Upper lobe of right lung (tissue), 1 donor: ENCODE results near the gene ARL6IP4. TPM values are rescaled to one million over a fixed set of nuclear protein-coding genes. Genes with fewer than 3 reads are reported as not detected.
A peak's percentile ranks its signal among the peaks of the same experiment; 100 is the strongest.

ENCODE experiments used
- ATAC-seq: fragments of 200-7000 bp; cut with Tn5 transposase; one replicate; pipeline ENCODE4 v1.9.1; 2020; ENCODE audit warnings: mild to moderate bottlenecking, moderate library complexity
- DNase-seq: peaks from one replicate; pipeline ENCODE4 v3.0.0-alpha.2; 2020
- H3K27ac ChIP-seq: fragments of 200-600 bp; one replicate; pipeline ENCODE4 v1.8.0; 2022
- H3K27me3 ChIP-seq: fragments of 200-600 bp; one replicate; pipeline ENCODE4 v1.8.0; 2022; ENCODE audit warnings: mild to moderate bottlenecking
- H3K36me3 ChIP-seq: fragments of 200-600 bp; one replicate; pipeline ENCODE4 v1.8.0; 2022
- H3K4me1 ChIP-seq: fragments of 200-600 bp; one replicate; pipeline ENCODE4 v1.8.0; 2022
- H3K4me3 ChIP-seq: fragments of 200-600 bp; one replicate; pipeline ENCODE4 v1.8.0; 2022; ENCODE audit warnings: mild to moderate bottlenecking
- H3K9me3 ChIP-seq: fragments of 200-600 bp; one replicate; pipeline ENCODE4 v1.8.0; 2022
- intact Hi-C: fragments of 100-400 bp; cut with DNase I; formaldehyde crosslinking; loops from one replicate; pipeline ENCODE4 v1.11.0; 2022
- total RNA-seq: library from RNA; stranded (reverse); fragmentation: NEBNext Ultra II Directional; extraction: Animal tissue kit (Norgen Biotek cat#: 25700); gene quantifications from one replicate; pipeline ENCODE4 v1.2.1, GENCODE V29; 2021
- TF ChIP-seq, protein P1 (sequence below): fragments of 200-600 bp; IDR thresholded peaks from one replicate; pipeline ENCODE4 v1.8.0; 2022; ENCODE audit warnings: antibody characterized with exemption
- donor health status: DM: no; HTN: yes; CAD: no; lungs with severe emphysema.

ARL6IP4 gene
- total RNA-seq, 1 donor from 2014 or later, result 124 TPM

DNA sequence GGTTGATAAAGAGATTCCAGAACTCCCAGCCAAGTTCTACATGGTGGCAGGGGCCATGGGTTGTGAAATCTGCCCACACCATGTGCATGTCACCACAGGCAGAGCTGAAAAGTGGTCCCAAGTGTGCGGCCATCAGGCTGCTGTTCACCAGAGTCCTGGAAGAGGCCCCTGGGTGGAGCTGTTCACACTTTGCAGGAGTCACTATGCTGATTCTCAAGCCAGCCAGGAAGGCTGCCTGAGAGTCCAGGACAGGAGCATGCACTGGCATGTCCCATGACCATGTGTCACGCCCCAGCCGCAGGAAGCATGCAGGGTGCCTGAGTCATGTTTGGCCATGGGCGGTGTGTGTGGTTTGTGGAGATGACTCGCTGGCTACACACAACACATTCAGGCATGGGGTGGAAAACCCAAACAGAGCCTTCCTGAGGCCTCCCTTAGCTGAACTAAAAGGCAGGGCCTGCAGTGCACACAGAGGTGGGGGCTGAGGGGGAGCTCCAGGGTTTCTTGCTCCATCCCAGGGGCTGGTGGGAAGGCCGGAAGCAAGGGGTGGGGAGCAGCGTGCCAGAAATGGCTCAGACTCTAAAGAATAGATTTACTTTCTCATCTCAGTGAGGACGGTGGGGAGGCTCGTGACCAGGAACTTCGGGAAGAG lies 33.7 kb upstream of the ARL6IP4 start:
- Histone ChIP-seq H3K27me3 (no peaks in the 10 kb centered on the region), H3K4me3 (no peak overlapping the region), H3K27ac (peak overlapping the region; percentile 77), H3K9me3 (no peaks in the 10 kb centered on the region), H3K4me1 (peaks cover 21% of the 10 kb centered on the region), H3K36me3 (no peaks in the 10 kb centered on the region)
- peak; percentile 91 for DNase-seq
- intact Hi-C loops, result no loop called here
- TF ChIP-seq, protein P1, sequence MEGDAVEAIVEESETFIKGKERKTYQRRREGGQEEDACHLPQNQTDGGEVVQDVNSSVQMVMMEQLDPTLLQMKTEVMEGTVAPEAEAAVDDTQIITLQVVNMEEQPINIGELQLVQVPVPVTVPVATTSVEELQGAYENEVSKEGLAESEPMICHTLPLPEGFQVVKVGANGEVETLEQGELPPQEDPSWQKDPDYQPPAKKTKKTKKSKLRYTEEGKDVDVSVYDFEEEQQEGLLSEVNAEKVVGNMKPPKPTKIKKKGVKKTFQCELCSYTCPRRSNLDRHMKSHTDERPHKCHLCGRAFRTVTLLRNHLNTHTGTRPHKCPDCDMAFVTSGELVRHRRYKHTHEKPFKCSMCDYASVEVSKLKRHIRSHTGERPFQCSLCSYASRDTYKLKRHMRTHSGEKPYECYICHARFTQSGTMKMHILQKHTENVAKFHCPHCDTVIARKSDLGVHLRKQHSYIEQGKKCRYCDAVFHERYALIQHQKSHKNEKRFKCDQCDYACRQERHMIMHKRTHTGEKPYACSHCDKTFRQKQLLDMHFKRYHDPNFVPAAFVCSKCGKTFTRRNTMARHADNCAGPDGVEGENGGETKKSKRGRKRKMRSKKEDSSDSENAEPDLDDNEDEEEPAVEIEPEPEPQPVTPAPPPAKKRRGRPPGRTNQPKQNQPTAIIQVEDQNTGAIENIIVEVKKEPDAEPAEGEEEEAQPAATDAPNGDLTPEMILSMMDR, result peak; percentile 36
- peak; percentile 90 for ATAC-seq

DNA sequence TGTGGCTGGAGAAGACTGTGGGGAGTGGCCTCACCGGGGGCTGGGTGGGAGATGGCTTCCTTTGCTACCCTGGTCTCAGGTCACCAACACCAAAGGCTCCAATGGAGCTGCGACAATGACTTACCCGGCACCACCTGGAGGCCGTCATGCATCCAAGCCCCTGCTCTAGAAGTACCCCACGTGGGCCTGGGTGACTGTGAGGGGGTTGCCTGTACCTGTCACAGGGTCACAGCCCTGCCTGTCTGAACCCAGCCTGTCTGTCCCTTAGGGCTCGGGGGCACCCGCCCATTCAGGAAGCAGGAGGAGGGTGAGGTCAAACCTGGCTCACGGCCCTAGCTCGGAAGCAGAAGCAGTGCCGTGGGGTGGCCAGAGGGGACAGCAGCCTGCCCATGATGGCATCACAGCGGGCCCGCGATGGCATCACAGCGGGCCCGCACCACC lies 33.1 kb upstream of the ARL6IP4 start:
- Histone ChIP-seq H3K27ac (peak overlapping the region; percentile 77), H3K27me3 (no peaks in the 10 kb centered on the region), H3K4me1 (peaks cover 17% of the 10 kb centered on the region), H3K36me3 (no peaks in the 10 kb centered on the region), H3K4me3 (no peak overlapping the region), H3K9me3 (no peaks in the 10 kb centered on the region)
- ATAC-seq (peak; percentile 61), DNase-seq (peak; percentile 79)
- TF ChIP-seq, protein P1, result peak; percentile 31
- intact Hi-C loops, result no loop called here

DNA sequence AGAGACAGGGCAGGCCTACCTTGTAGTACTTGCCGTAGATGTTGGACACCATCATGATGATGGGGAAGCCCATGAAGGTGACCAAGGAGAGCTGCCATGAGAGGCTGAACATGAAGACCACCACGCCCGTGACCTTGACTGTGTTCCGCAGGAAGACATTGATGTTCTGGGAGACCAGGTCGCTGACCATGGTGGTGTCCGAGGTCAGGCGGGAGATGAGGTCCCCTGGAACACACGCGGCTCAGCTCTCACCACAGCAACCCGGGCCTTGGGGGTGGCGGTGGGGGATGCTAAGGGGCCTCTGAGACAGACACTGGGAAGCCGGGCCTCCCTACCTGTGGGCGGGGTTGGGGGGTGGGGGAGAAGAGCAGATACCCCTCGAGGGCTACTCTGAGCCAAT lies 31.9 kb upstream of the ARL6IP4 start:
- no peaks in the 10 kb centered on the region for H3K27me3 ChIP-seq
- ATAC-seq (no peak), DNase-seq (no peak)
- peaks cover 13% of the 10 kb centered on the region for H3K4me1 ChIP-seq
- TF ChIP-seq, protein P1, result no peak
- no peaks in the 10 kb centered on the region for H3K36me3 ChIP-seq
- no peak overlapping the region for H3K4me3 ChIP-seq
- intact Hi-C loops, result no loop called here
- no peak overlapping the region for H3K27ac ChIP-seq
- no peaks in the 10 kb centered on the region for H3K9me3 ChIP-seq

DNA sequence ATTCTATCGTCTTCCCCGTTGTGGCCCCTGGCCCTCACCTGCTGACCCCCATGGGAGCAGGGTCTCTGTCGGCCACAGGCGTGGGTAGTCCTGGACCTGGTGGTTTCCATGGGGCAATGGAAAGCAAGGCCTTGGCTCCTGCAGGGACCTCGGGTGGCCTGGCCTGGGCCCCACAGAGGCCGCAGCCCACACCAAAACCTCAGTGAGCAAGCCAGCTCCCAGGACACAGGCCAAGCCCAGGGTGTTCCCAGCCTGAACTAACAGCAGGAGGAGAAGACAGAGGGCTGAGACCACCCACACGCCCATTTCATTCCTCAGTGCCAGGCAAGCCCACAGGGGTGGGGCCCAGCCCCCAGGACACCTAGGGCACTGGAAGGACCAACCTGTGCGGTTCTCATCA lies 31.1 kb upstream of the ARL6IP4 start:
- ATAC-seq (no peak), DNase-seq (no peak)
- Histone ChIP-seq H3K27me3 (no peaks in the 10 kb centered on the region), H3K9me3 (no peaks in the 10 kb centered on the region), H3K27ac (no peak overlapping the region), H3K4me3 (no peak overlapping the region), H3K36me3 (no peaks in the 10 kb centered on the region), H3K4me1 (peaks cover 13% of the 10 kb centered on the region)
- intact Hi-C loops, result no loop called here
- TF ChIP-seq, protein P1, result no peak

DNA sequence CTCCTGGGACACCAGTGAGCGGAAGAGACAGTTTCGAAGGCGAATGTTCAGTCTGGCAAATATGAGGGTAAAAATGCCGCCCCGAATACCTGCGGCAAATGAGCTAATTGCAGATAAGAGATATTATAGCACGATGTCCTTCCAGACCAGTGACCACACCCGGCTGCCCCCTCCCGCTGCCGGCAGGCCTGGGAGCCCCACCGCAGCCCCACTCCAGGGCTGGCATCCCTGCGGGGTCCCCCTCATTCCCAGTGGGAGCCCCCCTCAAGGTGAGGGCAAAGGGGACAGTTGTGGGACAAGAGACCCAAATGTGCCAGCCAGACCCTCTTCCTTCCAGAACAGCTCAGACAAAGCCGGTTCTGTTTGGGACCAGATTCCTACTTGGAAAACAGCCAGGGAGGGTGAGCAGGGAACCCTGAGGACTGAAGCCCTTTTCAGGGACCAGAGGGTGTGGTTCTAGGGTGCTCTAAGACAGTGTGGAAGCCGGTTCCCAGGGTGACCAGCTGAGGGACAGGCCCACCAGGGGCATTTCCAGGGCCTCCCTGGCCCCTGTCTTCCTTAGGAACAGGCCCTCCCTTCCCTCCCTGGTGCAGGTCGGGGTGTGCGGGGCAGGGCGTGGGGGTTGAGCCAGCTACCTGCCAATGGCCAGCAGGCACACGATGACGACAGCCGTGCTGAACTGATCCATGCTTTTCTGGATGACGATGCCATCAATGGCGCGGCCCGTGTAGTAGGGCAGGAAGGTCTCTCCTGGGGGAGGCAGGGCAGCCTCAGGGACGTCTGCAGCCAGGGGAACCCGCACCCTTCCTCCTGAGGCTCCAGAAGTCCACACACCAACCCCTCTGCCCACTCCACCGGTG lies 30.4 kb upstream of the ARL6IP4 start:
- no peak overlapping the region for H3K27ac ChIP-seq
- no peaks in the 10 kb centered on the region for H3K27me3 ChIP-seq
- H3K9me3 ChIP-seq, result no peaks in the 10 kb centered on the region
- intact Hi-C loops, result loop anchor here (2.0 to 10.0 kb wide), 2 partner anchors 89 to 155 kb away; no protein-coding TSS in a partner anchor
- H3K4me3 ChIP-seq, result no peak overlapping the region
- DNase-seq, result no peak
- H3K36me3 ChIP-seq, result no peaks in the 10 kb centered on the region
- TF ChIP-seq, protein P1, result no peak
- no peak for ATAC-seq
- peaks cover 13% of the 10 kb centered on the region for H3K4me1 ChIP-seq
